Stimulated activated CD8-positive, alpha-beta memory T cell treated with anti-CD3 and anti-CD28 coated beads, Interleukin-15, amount 100 ng/mL, for 48 hours (primary cell): ENCODE data around the gene GRAMD2B.
"Not testable (repeated sequence)": the region's sequence is repeated elsewhere in the genome, so short reads cannot be mapped to it uniquely, and the experiment has no call there.

Experiments
- DNase-seq, 2 donors: peaks; one replicate each; pipeline ENCODE4 v3.0.0-alpha.2; 2020; ENCODE audit warnings: low read depth in 2 of 2

The GRAMD2B gene

GRCh38 chr5:126513302-126513701 lies 90.1 kb downstream of the GRAMD2B start:
- no peak for DNase-seq

- DNase-seq, result no peak
Measured at GRCh38 chr5:126513703-126514102, 90.5 kb downstream of the GRAMD2B start.

GRCh38 chr5:126514131-126514557 lies 90.9 kb downstream of the GRAMD2B start:
- DNase-seq, result no peak

GRCh38 chr5:126514558-126515141 lies 91.4 kb downstream of the GRAMD2B start:
- no peak for DNase-seq

GRCh38 chr5:126515337-126515736 lies 92.1 kb downstream of the GRAMD2B start:
- no peak for DNase-seq

GRCh38 chr5:126516133-126516532 lies 92.9 kb downstream of the GRAMD2B start:
- no peak for DNase-seq

GRCh38 chr5:126516852-126517251 lies 93.6 kb downstream of the GRAMD2B start:
- no peak for DNase-seq

- DNase-seq, result not testable (repeated sequence)
Measured at GRCh38 chr5:126519223-126519622, 96.0 kb downstream of the GRAMD2B start.

- DNase-seq, result no peak
Measured at GRCh38 chr5:126519637-126520592, 96.7 kb downstream of the GRAMD2B start.

GRCh38 chr5:126520593-126520953 lies 97.4 kb downstream of the GRAMD2B start:
- DNase-seq, result no peak

- DNase-seq, result no peak
Measured at GRCh38 chr5:126521130-126521529, 97.9 kb downstream of the GRAMD2B start.

- DNase-seq, result no peak
Measured at GRCh38 chr5:126523818-126524510, 100.8 kb downstream of the GRAMD2B start.

GRCh38 chr5:126525630-126526245 lies 102.5 kb downstream of the GRAMD2B start:
- DNase-seq, result no peak

- no peak for DNase-seq
Measured at GRCh38 chr5:126526493-126526892, 103.3 kb downstream of the GRAMD2B start.

GRCh38 chr5:126527158-126527557 lies 103.9 kb downstream of the GRAMD2B start:
- DNase-seq, result no peak

- DNase-seq, result no peak
Measured at GRCh38 chr5:126527892-126528291, 104.7 kb downstream of the GRAMD2B start.

GRCh38 chr5:126531543-126532120 lies 108.4 kb downstream of the GRAMD2B start:
- no peak for DNase-seq

- DNase-seq, result no peak
Measured at GRCh38 chr5:126534553-126534952, 111.3 kb downstream of the GRAMD2B start.

GRCh38 chr5:126535856-126536545 lies 112.8 kb downstream of the GRAMD2B start:
- no peak for DNase-seq

GRCh38 chr5:126536874-126537273 lies 113.7 kb downstream of the GRAMD2B start:
- no peak for DNase-seq

- DNase-seq, result no peak
Measured at GRCh38 chr5:126538579-126538978, 115.4 kb downstream of the GRAMD2B start.
